ENCODE measurements around the gene TSFM. TPM values are rescaled to one million over a fixed set of nuclear protein-coding genes. Genes with fewer than 3 reads are reported as not detected.

TSFM gene
- total RNA-seq, 4 donors from 2014 or later: 1.4 to 23.2 (median 18.9) TPM

DNA sequence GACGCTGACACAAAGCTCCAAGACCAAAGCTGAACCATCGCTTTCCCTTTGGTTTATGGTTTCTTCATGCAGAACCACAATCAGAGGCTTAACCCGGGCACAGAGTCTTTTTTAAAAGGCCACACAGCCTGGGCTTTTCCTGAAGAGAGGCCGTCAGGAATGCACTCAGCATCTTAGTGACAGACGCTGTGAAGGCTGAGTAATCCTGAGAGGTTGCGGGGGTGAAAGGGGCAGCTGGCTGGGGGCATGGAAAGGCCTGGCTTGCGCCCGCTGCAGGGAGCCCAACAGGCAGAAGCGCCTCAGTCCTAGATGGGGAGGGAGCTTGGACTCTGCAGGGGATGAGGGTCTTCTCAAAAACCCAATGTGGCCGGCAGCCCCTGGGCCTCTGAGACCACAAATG is 50.4 kb downstream of the TSFM start:
- Histone ChIP-seq H3K9me3 (no peaks in the 10 kb centered on the region), H3K36me3 (peaks cover 0 to 12% (median 6%) of the 10 kb centered on the region in 4 donors), H3K27ac (peak overlapping the region; percentile 66 to 98 (median 78)), H3K4me1 (peaks cover 70 to 93% (median 78%) of the 10 kb centered on the region in 4 donors), H3K4me3 (peak overlapping the region in 1 of 4 donors; percentile 23), H3K27me3 (no peaks in the 10 kb centered on the region)
- whole genome bisulfite sequencing, 2 donors (ENCODE audit: low coverage in 1 of 2): 34 to 39% methylated on average over 9 to 10 of the region's 10 CpGs
- no peak for DNase-seq
- TF ChIP-seq, protein P1, sequence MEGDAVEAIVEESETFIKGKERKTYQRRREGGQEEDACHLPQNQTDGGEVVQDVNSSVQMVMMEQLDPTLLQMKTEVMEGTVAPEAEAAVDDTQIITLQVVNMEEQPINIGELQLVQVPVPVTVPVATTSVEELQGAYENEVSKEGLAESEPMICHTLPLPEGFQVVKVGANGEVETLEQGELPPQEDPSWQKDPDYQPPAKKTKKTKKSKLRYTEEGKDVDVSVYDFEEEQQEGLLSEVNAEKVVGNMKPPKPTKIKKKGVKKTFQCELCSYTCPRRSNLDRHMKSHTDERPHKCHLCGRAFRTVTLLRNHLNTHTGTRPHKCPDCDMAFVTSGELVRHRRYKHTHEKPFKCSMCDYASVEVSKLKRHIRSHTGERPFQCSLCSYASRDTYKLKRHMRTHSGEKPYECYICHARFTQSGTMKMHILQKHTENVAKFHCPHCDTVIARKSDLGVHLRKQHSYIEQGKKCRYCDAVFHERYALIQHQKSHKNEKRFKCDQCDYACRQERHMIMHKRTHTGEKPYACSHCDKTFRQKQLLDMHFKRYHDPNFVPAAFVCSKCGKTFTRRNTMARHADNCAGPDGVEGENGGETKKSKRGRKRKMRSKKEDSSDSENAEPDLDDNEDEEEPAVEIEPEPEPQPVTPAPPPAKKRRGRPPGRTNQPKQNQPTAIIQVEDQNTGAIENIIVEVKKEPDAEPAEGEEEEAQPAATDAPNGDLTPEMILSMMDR (IDR thresholded peaks at IDR 0.05): no peak
- no peak for TF ChIP-seq POLR2A (IDR thresholded peaks at IDR 0.05)
- TF ChIP-seq EP300 (IDR thresholded peaks at IDR 0.05; ENCODE audit: low read depth): no peak
- TF ChIP-seq POLR2AphosphoS5 (IDR thresholded peaks at IDR 0.05): no peak
- intact Hi-C loops (cut with DNase I; ENCODE audit: low total_unique reads) (loop anchor here (2.0 kb wide), 1 partner anchor 72 kb away; no protein-coding TSS in a partner anchor), in situ Hi-C loops (cut with MboI; ENCODE audit: low pct_ligation_motif_present in 1 of 4, low pct_unique_long_range_greater_than_20kb in 1 of 4, low sequenced_read_pairs in 3 of 4) (loop anchor here in 2 of 4 donors (5.0 to 10.0 kb wide), 2 partner anchors 72 to 74 kb away; no protein-coding TSS in a partner anchor)

DNA sequence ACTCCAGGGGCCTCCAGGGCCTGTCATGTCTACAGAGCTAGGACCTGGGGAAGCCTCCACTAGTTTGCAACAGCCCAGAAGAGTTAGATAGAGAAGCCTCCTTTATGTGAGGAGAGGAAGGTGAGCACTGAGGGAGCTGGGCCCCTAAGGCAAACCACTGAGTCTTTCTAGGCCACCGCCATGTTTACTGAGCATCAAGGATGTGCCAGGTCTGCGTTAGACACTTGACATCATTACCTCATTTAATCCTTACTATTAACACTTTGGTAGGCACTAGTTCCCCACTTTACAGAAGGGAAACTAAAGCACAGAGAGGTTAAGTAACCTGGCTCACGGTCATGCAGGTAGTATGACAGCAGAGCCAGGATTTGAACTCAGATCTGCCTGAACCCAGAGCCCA is 51.1 kb downstream of the TSFM start:
- WGBS, 2 donors (ENCODE audit: low coverage in 1 of 2): 40 to 83% methylated on average over 2 to 3 of the region's 3 CpGs
- intact Hi-C loops (cut with DNase I; ENCODE audit: low total_unique reads) (loop anchor here (2.0 kb wide), 1 partner anchor 71 kb away; no protein-coding TSS in a partner anchor), in situ Hi-C loops (cut with MboI; ENCODE audit: low pct_ligation_motif_present in 1 of 4, low pct_unique_long_range_greater_than_20kb in 1 of 4, low sequenced_read_pairs in 3 of 4) (loop anchor here in 2 of 4 donors (5.0 to 10.0 kb wide), 2 partner anchors 71 to 74 kb away; no protein-coding TSS in a partner anchor)
- Histone ChIP-seq H3K36me3 (peaks cover 0 to 4% (median 2%) of the 10 kb centered on the region in 4 donors), H3K9me3 (no peaks in the 10 kb centered on the region), H3K27me3 (no peaks in the 10 kb centered on the region), H3K4me1 (peaks cover 77 to 99% (median 85%) of the 10 kb centered on the region in 4 donors), H3K4me3 (no peak overlapping the region), H3K27ac (peak overlapping the region; percentile 66 to 98 (median 78))
- TF ChIP-seq POLR2AphosphoS5 (IDR thresholded peaks at IDR 0.05): no peak
- DNase-seq: no peak

GRCh38 chr12:57834086-57834876 is 51.7 kb downstream of the TSFM start:
- no peak for DNase-seq
- Histone ChIP-seq H3K36me3 (no peaks in the 10 kb centered on the region), H3K4me1 (peaks cover 83 to 100% (median 91%) of the 10 kb centered on the region in 4 donors), H3K27me3 (no peaks in the 10 kb centered on the region), H3K27ac (peak overlapping the region; percentile 8 to 98 (median 78)), H3K4me3 (no peak overlapping the region), H3K9me3 (no peaks in the 10 kb centered on the region)
- intact Hi-C loops (cut with DNase I; ENCODE audit: low total_unique reads): no loop called here
- 33% methylated on average over 1 of the region's 1 CpG; no CpG with 5 or more reads in 1 of the 2 donors for WGBS, 2 donors (ENCODE audit: low coverage in 1 of 2)
- TF ChIP-seq POLR2AphosphoS5 (IDR thresholded peaks at IDR 0.05) (no peak), POLR2A (IDR thresholded peaks at IDR 0.05) (no peak), EP300 (IDR thresholded peaks at IDR 0.05; ENCODE audit: low read depth) (no peak)
- TF ChIP-seq, protein P1 (IDR thresholded peaks at IDR 0.05): no peak
- in situ Hi-C loops (cut with MboI; ENCODE audit: low pct_ligation_motif_present in 1 of 4, low pct_unique_long_range_greater_than_20kb in 1 of 4, low sequenced_read_pairs in 3 of 4): loop anchor here in 2 of 4 donors (5.0 to 10.0 kb wide), 2 partner anchors 71 to 73 kb away; no protein-coding TSS in a partner anchor

DNA sequence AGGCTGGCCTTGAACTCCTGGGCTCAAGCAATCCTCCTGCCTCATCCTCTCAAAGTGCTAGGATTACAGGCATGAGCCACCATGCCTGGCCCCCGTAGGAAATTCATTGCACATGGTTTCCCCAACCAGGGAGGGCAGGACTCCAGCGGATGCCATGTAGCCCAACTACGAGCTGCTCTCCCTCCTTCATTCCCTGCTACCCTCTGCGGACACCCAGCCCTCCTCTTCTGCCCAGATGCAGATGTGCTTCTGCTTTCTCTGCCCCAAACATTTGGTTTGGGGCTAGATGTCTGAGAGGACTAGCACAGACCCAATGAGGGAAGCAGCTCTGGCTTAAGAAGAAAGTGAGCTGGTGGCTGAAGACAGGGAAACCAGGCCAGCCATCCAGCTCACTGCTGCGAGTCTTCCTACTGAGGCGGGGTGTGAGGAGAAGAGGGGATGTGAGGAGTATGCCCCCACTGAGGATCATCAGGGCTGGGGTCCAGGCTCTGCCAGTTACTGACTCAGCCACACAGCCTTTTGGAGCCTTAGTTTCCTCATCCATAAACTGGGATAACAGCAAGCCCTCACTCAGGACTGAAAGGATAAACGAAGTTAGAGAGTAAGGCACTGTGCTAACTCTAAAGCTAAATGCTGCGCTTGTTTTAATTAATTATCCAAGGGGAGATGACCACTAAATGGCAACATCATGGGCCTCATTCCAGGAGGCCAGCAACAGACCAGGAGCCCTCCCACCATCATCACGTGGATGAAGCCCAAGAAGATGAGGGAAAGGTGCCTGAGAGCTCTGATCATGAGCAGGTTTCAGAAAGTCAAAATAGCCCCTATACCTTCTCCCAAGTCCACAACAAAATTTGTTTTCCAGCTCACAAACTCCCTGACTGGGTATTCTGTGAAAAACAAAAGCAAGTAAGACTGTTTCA is 53.0 kb downstream of the TSFM start:
- in situ Hi-C loops (cut with MboI; ENCODE audit: low pct_ligation_motif_present in 1 of 4, low pct_unique_long_range_greater_than_20kb in 1 of 4, low sequenced_read_pairs in 3 of 4) (loop anchor here in 1 of 4 donors (10.0 kb wide), 1 partner anchor 69 kb away; no protein-coding TSS in a partner anchor), intact Hi-C loops (cut with DNase I; ENCODE audit: low total_unique reads) (no loop called here)
- Histone ChIP-seq H3K4me1 (peaks cover 93 to 100% (median 97%) of the 10 kb centered on the region in 4 donors), H3K27me3 (no peaks in the 10 kb centered on the region), H3K9me3 (no peaks in the 10 kb centered on the region), H3K4me3 (peak overlapping the region in 1 of 4 donors; percentile 13), H3K27ac (peak overlapping the region; percentile 69 to 98 (median 90)), H3K36me3 (no peaks in the 10 kb centered on the region)
- WGBS, 2 donors (ENCODE audit: low coverage in 1 of 2): 57 to 100% methylated on average over 1 to 9 of the region's 9 CpGs
- DNase-seq: no peak
- TF ChIP-seq POLR2AphosphoS5 (IDR thresholded peaks at IDR 0.05) (no peak), EP300 (IDR thresholded peaks at IDR 0.05; ENCODE audit: low read depth) (no peak), POLR2A (IDR thresholded peaks at IDR 0.05) (no peak)
- TF ChIP-seq, protein P1 (IDR thresholded peaks at IDR 0.05): no peak
